Kidney epithelial cell (primary cell): ENCODE measurements around the gene TERB1. TPM values are rescaled to one million over a fixed set of nuclear protein-coding genes. Genes with fewer than 3 reads are reported as not detected.

ENCODE experiments used
- DNase-seq: peaks from one replicate; pipeline ENCODE4 v3.0.0-alpha.2; 2010; ENCODE audit warnings: low read depth
- H3K27me3 ChIP-seq: 2 replicates; pipeline ENCODE4 v1.6.0; 2011; ENCODE audit warnings: low read length; ENCODE audit not compliant: control insufficient read depth, insufficient read depth
- H3K36me3 ChIP-seq: 2 replicates; pipeline ENCODE4 v1.5.1; 2011; ENCODE audit warnings: low read length; ENCODE audit not compliant: control insufficient read depth, insufficient read depth
- H3K4me3 ChIP-seq: 2 replicates; pipeline ENCODE4 v1.5.1; 2011; ENCODE audit warnings: low read depth, mild to moderate bottlenecking, control low read depth, low read length
- total RNA-seq: library from RNA; depleted of rRNA; stranded (reverse); fragments of >200 nt; gene quantifications from 2 replicates; pipeline ENCODE4 v1.2.3, GENCODE V29; 2015
- TF ChIP-seq, protein P1 (sequence below): IDR thresholded peaks from 2 replicates; pipeline ENCODE4 v1.5.1; 2011; ENCODE audit warnings: mild to moderate bottlenecking, moderate library complexity, low read length, control low read depth, inconsistent platforms; ENCODE audit not compliant: insufficient read depth, poor library complexity, severe bottlenecking

Gene TERB1
- total RNA-seq, 1 donor from 2014 or later = not detected

DNA sequence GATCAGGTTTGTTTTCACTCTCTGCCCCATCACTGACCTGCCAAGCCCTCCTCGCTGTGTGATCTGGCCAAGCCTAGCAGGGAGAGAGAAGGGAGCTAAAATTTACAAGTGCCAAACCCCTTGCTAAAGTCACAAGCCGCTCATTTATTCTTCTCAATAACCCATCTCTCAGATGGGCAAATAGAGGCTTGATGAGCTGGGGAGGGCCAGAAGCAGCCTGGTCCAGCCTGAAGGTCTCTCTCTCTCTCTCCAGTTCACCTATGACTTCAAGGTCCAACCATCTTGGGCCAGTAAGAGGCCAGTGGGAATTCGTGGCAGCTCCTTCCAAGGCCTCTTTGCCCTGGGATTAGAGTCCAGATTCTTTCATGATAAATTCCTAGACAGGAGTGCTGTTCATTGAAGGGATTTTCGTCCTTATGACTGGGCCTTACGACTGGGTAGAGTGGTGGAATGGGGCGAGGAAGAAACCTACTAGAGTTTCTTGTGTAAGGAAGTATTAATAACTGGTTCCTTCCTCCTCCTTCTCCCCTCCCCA is 46.2 kb upstream of the TERB1 start:
- TF ChIP-seq, protein P1, sequence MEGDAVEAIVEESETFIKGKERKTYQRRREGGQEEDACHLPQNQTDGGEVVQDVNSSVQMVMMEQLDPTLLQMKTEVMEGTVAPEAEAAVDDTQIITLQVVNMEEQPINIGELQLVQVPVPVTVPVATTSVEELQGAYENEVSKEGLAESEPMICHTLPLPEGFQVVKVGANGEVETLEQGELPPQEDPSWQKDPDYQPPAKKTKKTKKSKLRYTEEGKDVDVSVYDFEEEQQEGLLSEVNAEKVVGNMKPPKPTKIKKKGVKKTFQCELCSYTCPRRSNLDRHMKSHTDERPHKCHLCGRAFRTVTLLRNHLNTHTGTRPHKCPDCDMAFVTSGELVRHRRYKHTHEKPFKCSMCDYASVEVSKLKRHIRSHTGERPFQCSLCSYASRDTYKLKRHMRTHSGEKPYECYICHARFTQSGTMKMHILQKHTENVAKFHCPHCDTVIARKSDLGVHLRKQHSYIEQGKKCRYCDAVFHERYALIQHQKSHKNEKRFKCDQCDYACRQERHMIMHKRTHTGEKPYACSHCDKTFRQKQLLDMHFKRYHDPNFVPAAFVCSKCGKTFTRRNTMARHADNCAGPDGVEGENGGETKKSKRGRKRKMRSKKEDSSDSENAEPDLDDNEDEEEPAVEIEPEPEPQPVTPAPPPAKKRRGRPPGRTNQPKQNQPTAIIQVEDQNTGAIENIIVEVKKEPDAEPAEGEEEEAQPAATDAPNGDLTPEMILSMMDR = no peak
- no peaks in the 10 kb centered on the region for H3K36me3 ChIP-seq
- no peak overlapping the region for H3K4me3 ChIP-seq
- DNase-seq = no peak
- peaks cover 36% of the 10 kb centered on the region for H3K27me3 ChIP-seq

DNA sequence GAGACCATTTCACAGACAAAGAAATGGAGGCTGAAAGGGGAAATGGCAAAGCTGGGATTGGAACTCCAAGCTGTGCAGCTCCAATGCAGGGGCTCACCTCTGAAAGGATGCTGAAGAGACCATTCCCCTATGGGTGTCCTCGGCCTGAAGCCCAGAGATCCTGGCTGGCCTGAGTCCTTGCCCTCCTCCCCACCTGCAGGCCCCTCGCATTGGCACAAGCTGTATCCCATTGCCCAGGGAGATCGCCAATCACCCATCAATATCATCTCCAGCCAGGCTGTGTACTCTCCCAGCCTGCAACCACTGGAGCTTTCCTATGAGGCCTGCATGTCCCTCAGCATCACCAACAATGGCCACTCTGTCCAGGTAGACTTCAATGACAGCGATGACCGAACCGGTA is 45.4 kb upstream of the TERB1 start:
- H3K27me3 ChIP-seq = peaks cover 35% of the 10 kb centered on the region
- TF ChIP-seq, protein P1 = no peak
- H3K4me3 ChIP-seq = no peak overlapping the region
- no peaks in the 10 kb centered on the region for H3K36me3 ChIP-seq
- DNase-seq = no peak

DNA sequence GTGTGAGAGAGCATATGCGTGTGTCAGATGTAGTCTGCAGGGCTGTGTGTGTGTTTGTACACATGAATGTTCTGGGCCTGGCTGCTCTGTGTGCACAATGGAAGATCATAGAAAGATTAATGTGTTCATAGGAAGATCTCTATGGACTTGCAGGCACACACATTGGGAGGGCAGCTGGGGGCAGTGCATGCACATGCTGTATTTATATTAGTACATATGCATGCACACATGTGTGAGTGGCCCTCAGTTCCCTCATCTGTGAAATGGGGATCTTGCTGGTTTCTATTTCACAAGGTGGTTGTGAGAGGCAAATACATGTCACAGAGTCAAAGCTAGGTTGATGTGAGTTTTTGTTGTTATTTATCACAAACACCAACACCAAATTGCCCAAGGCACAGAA is 44.9 kb upstream of the TERB1 start:
- TF ChIP-seq, protein P1 = no peak
- Histone ChIP-seq H3K4me3 (no peak overlapping the region), H3K36me3 (no peaks in the 10 kb centered on the region), H3K27me3 (peaks cover 35% of the 10 kb centered on the region)
- no peak for DNase-seq

DNA sequence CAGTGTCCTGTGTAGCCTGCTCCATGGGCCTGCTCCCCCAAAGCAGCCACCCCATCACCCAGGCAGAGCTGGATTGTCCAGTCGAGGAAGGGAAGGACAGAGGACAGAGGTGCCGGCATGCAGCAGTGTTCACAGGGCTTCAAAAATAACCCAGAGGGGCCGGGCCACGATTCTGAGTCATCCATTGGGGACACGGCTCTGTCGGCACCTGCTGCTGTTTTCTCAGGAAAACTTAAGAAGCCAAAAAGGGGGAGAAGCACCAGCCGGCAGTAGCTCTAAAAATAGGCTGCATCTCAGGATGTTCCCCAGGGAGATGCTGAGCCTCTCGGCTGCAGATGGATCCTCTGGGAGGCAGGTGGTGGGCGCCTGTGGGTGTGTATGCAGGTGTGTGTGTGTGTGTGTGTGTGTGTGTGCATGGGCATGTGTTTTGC is 44.4 kb upstream of the TERB1 start:
- Histone ChIP-seq H3K27me3 (peaks cover 35% of the 10 kb centered on the region), H3K4me3 (no peak overlapping the region), H3K36me3 (no peaks in the 10 kb centered on the region)
- TF ChIP-seq, protein P1 = no peak
- no peak for DNase-seq

DNA sequence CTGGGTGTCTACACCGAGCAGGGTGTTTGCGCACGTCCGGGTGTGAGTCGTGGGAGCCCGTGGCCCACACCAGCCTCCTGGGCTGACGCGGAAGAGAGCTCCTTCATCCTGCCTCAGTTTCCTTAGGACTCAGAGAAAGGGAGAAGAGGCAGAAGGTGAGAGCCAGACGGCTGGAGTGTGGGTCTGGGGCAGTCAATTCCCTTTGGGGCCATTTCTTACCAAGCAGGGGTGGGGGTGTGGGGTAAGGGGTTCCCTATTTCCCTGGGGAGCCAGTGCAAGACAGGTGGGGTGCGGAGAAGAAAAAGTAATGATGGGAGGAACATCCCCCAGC is 43.7 kb upstream of the TERB1 start:
- H3K27me3 ChIP-seq = peaks cover 35% of the 10 kb centered on the region
- peak overlapping the region; percentile 35 for H3K4me3 ChIP-seq
- TF ChIP-seq, protein P1 = no peak
- no peak for DNase-seq
- H3K36me3 ChIP-seq = no peaks in the 10 kb centered on the region

DNA sequence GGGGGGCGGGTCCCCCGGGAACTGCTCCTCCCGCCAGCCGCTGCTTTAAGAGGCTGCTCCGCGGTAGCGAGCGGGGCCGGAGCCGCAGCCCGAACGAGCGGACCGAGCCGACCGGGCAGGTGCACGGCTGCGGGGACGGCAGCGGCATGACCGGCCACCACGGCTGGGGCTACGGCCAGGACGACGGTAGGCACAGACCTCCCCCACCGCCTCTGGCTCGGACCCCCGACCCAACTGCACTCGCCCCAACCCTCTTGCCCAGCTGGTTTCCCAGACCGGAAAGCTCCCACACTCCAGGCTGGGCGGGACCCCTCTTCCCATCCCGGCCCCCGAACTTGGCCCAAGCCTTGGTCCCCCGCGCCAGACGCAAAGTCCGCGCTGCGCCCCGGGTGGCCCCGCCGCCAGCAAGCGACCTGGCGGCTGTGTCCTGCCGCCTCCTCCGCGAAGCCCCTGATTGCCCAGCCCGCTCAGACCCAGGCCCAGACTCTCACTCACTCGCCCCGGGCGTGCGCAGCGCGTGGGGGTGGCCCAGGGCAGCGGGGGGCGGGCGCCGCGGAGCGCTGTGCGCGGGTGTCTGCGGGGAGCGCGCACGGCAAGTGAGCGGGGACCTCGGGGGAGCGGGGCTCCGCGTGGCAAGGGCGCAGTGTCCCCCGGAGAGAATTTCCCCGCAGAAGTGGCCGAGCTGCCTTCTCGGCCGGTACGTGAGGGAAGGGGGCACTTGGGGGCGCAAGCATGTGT is 43.1 kb upstream of the TERB1 start, which contains the start of gene CA7:
TSS of gene CA7 (plus strand) at position 73 of the 738 bp plus-strand sequence. CDS start at position 147, 74 bp downstream.
- no peak for DNase-seq
- no peaks in the 10 kb centered on the region for H3K36me3 ChIP-seq
- TF ChIP-seq, protein P1 = no peak
- peak within 1 kb of the TSS; percentile 35 for H3K4me3 ChIP-seq
- peaks cover 35% of the 10 kb centered on the region for H3K27me3 ChIP-seq
